HepG2 (cell line): ENCODE data around the gene ATRNL1. TPM values are rescaled to one million over a fixed set of nuclear protein-coding genes. Genes with fewer than 3 reads are reported as not detected.

Experiments
- ATAC-seq: fragments of 200-7000 bp; cut with Tn5 transposase; 3 replicates; pipeline ENCODE4 v1.9.1; 2020; ENCODE audit warnings: mild to moderate bottlenecking, moderate library complexity
- BruUV-seq: library from RNA; stranded (reverse); fragments of 400-500 nt; replicated peaks from 2 replicates; lab custom pipeline; 2021; lab: Mats Ljungman, UMichigan
- CTCF ChIA-PET: fragments of 300-600 bp; formaldehyde crosslinking; extraction: SDS; loops from one replicate; lab custom pipeline; 2021; ENCODE audit warnings: low total read pairs, inconsistent platforms, low intra/inter-chr PET ratio; lab: Yijun Ruan, JAX
- POLR2A ChIA-PET: fragments of 350-600 bp; sonication (Branson Sonifier 250); formaldehyde crosslinking; loops from one replicate; lab custom pipeline; 2020; ENCODE audit warnings: antibody characterized with exemption, inconsistent platforms; lab: Yijun Ruan, JAX
- DNase-seq: peaks from one replicate; pipeline ENCODE4 v3.0.0-alpha.2; 2015; ENCODE audit warnings: low spot score
- FAIRE-seq: peaks from 3 replicates; lab custom pipeline; 2011; peaks lifted over from hg19 to GRCh38; lab: Jason Lieb, UNC
- H2AFZ ChIP-seq: one replicate; pipeline ENCODE4 v1.6.1; 2011; ENCODE audit warnings: low read length, inconsistent platforms
- H3K27ac ChIP-seq: fragments of 300-600 bp; 3 replicates; pipeline ENCODE4 v1.8.0; 2011; ENCODE audit warnings: mixed run types, mild to moderate bottlenecking, mixed read lengths, low read length, inconsistent platforms; ENCODE audit not compliant: insufficient read depth; ENCODE audit errors: extremely low read length
- H3K27me3 ChIP-seq, 2 experiments: fragments of 200-600 bp in 1 of 2; 2 replicates in 1 of 2; 3 replicates in 1 of 2; pipeline versions ENCODE4 v1.6.0 to v1.8.0; 2011; ENCODE audit warnings: low read length in 2 of 2, mild to moderate bottlenecking in 2 of 2, moderate library complexity in 2 of 2, inconsistent platforms in 1 of 2; ENCODE audit not compliant: insufficient read depth in 2 of 2, control insufficient read depth in 1 of 2
- H3K36me3 ChIP-seq, 2 experiments: fragments of 200-600 bp in 1 of 2; replicated peaks in 1 of 2; 2 replicates in 1 of 2; 3 replicates in 1 of 2; pipeline versions ENCODE4 v1.5.1 to v1.8.0; 2011; ENCODE audit warnings: low read length in 2 of 2, inconsistent platforms in 1 of 2; ENCODE audit not compliant: insufficient read depth in 2 of 2, control insufficient read depth in 1 of 2
- H3K4me1 ChIP-seq: 2 replicates; pipeline ENCODE4 v1.5.1; 2012; ENCODE audit warnings: low read length, inconsistent platforms; ENCODE audit not compliant: insufficient read depth
- H3K4me2 ChIP-seq: 2 replicates; pipeline ENCODE4 v1.6.0; 2011; ENCODE audit warnings: low read depth, low read length, inconsistent platforms
- H3K4me3 ChIP-seq, 3 experiments: fragments of 200-600 bp in 1 of 3; sonication (generic), shearing (Covaris generic) in 1 of 3; replicated peaks in 1 of 3; 2 replicates each; pipeline ENCODE4 v1.5.1; 2011 to 2016; ENCODE audit warnings: low read length in 3 of 3, inconsistent platforms in 2 of 3, low read depth in 2 of 3, mild to moderate bottlenecking in 2 of 3, control low read depth in 1 of 3, mixed read lengths in 1 of 3; ENCODE audit not compliant: insufficient read depth in 1 of 3
- H3K79me2 ChIP-seq: one replicate; pipeline ENCODE4 v1.6.1; 2011; ENCODE audit warnings: low read length, inconsistent platforms; ENCODE audit not compliant: insufficient read depth
- H3K9ac ChIP-seq: 2 replicates; pipeline ENCODE4 v1.6.0; 2011; ENCODE audit warnings: mild to moderate bottlenecking, low read depth, low read length, inconsistent platforms; ENCODE audit not compliant: insufficient read depth
- H3K9me3 ChIP-seq: 2 replicates; pipeline ENCODE4 v1.5.1; 2012; ENCODE audit warnings: mild to moderate bottlenecking, low read length
- H4K20me1 ChIP-seq: 2 replicates; pipeline ENCODE4 v1.6.0; 2011; ENCODE audit warnings: inconsistent platforms, mild to moderate bottlenecking, low read length, moderate library complexity; ENCODE audit not compliant: insufficient read depth
- ETV5 ChIP-seq: IDR thresholded peaks from 2 replicates; pipeline ENCODE4 v1.6.1; 2018; ENCODE audit warnings: missing biosample characterization, missing genetic modification reagents, inconsistent platforms, borderline replicate concordance
- FOSL1 ChIP-seq: sonication (generic); formaldehyde crosslinking; IDR thresholded peaks from 2 replicates; pipeline ENCODE4 v1.9.0; 2021; ENCODE audit warnings: missing genetic modification reagents, borderline replicate concordance
- FOXP1 ChIP-seq, 2 experiments: fragments of 450-650 bp in 1 of 2; IDR thresholded peaks; 2 replicates each; pipeline ENCODE4 v1.6.1; 2017 to 2018; ENCODE audit warnings: antibody characterized with exemption in 1 of 2
- GPBP1L1 ChIP-seq: sonication (generic); formaldehyde crosslinking; IDR thresholded peaks from 2 replicates; pipeline ENCODE4 v1.5.0; 2020; ENCODE audit warnings: mild to moderate bottlenecking, missing genetic modification reagents
- HMGXB4 ChIP-seq, 2 experiments: sonication (generic) in 1 of 2; formaldehyde crosslinking in 1 of 2; IDR thresholded peaks; 2 replicates each; pipeline versions ENCODE4 v1.4.0 to v1.6.1; 2018 to 2020; ENCODE audit warnings: missing genetic modification reagents in 2 of 2, borderline replicate concordance in 1 of 2, low read depth in 1 of 2, mild to moderate bottlenecking in 1 of 2, missing biosample characterization in 1 of 2
- MIXL1 ChIP-seq: IDR thresholded peaks from 2 replicates; pipeline ENCODE4 v1.6.1; 2016
- NCOR1 ChIP-seq: fragments of 200-600 bp; sonication (generic); IDR thresholded peaks from 2 replicates; pipeline ENCODE4 v1.7.0; 2017; ENCODE audit warnings: antibody characterized with exemption, low read length, borderline replicate concordance
- SYNCRIP ChIP-seq: fragments of 200-400 bp; formaldehyde crosslinking; IDR thresholded peaks from 2 replicates; pipeline ENCODE4 v1.6.1; 2018; ENCODE audit warnings: mild to moderate bottlenecking, low read depth, low read length; ENCODE audit not compliant: insufficient read depth
- TFAP4 ChIP-seq: sonication (generic); IDR thresholded peaks from 2 replicates; pipeline ENCODE4 v1.6.1; 2016; ENCODE audit warnings: low read depth, borderline replicate concordance
- TGIF2 ChIP-seq: IDR thresholded peaks from 2 replicates; pipeline ENCODE4 v1.6.1; 2016; ENCODE audit warnings: control low read depth, missing compliant biosample characterization
- U2AF1 ChIP-seq: fragments of 200-400 bp; formaldehyde crosslinking; optimal IDR thresholded peaks from 2 replicates; pipeline ENCODE3; 2017; ENCODE audit warnings: mild to moderate bottlenecking, low read depth, low read length
- ZSCAN21 ChIP-seq: sonication (generic); formaldehyde crosslinking; IDR thresholded peaks from 2 replicates; pipeline ENCODE4 v1.8.0; 2022; ENCODE audit warnings: mild to moderate bottlenecking, missing genetic modification reagents, moderate library complexity, borderline replicate concordance
- in situ Hi-C: cut with HindIII; loops from 2 replicates; pipeline ENCODE4 v1.10.0; 2017; ENCODE audit warnings: low pct_unique_long_range_greater_than_20kb; ENCODE audit not compliant: extremely low pct_ligation_motif_present
- intact Hi-C: fragments of 100-400 bp; cut with micrococcal nuclease; formaldehyde crosslinking; loops from one replicate; pipeline ENCODE4 v1.10.0; 2022; ENCODE audit not compliant: unreplicated experiment
- polyA plus RNA-seq, 8 experiments: library from polyadenylated mRNA; depleted of rRNA in 3 of 8; stranded (reverse) in 7 of 8; unstranded in 1 of 8; fragments of >200 nt; fragmentation: Illumina TruSeq in 4 of 8; extraction: Trizol in 4 of 8; gene quantifications; 2 replicates each; pipeline versions ENCODE4 v1.2.1 to v1.2.3, GENCODE V29; 2011 to 2016; ENCODE audit warnings: low read depth in 4 of 8, missing spikeins in 1 of 8, mixed read lengths in 1 of 8; ENCODE audit not compliant: insufficient read depth in 1 of 8
- total RNA-seq, 5 experiments: library from RNA; depleted of rRNA; stranded (reverse); fragments of >200 nt; fragmentation: Illumina TruSeq; extraction: Trizol; gene quantifications; 2 replicates each; pipeline ENCODE4 v1.2.3, GENCODE V29; 2016; ENCODE audit warnings: low read depth in 1 of 5

ATRNL1 gene
- total and polyA plus RNA-seq, 2 of the 13 experiments (the other 11 are each of a cell fraction or from before 2014, with no cell fraction given), result 0.04 TPM; not detected in 1

GRCh38 chr10:115696747-115697146 lies 603.6 kb downstream of the ATRNL1 start (continued):
- TF ChIP-seq GPBP1L1 (CRISPR knock-in tag) (no peak), FOSL1 (no peak)

GRCh38 chr10:115706026-115706425 lies 612.9 kb downstream of the ATRNL1 start:
- ATAC-seq, result no peak
- TF ChIP-seq TGIF2 (CRISPR knock-in tag) (no peak), U2AF1 (no peak), NCOR1 (no peak), FOXP1 (IDR thresholded peaks at IDR 0.05) (no peak), FOXP1 (CRISPR knock-in tag; IDR thresholded peaks at IDR 0.05) (no peak), SYNCRIP (no peak), ZSCAN21 (CRISPR knock-in tag) (no peak), HMGXB4 (CRISPR knock-in tag; IDR thresholded peaks at IDR 0.05; ENCODE audit: borderline replicate concordance in 1 of 2, low read depth in 1 of 2) (no peak), TFAP4 (no peak), MIXL1 (no peak), ETV5 (CRISPR knock-in tag) (no peak)
- intact Hi-C loops, result loop anchor here (1.0 kb wide), 1 partner anchor 680 kb away; no protein-coding TSS in a partner anchor
- Histone ChIP-seq H3K4me1 (no peaks in the 10 kb centered on the region), H3K79me2 (no peaks in the 10 kb centered on the region), H4K20me1 (no peaks in the 10 kb centered on the region), H3K27ac (no peak overlapping the region), H3K36me3 (no peaks in the 10 kb centered on the region), H3K9me3 (no peaks in the 10 kb centered on the region), H3K9ac (no peak overlapping the region), H3K4me2 (no peak overlapping the region), H3K4me3 (no peak overlapping the region), H3K27me3 (no peaks in the 10 kb centered on the region), H2AFZ (no peak overlapping the region)
- in situ Hi-C loops, result loop anchor here (10.0 kb wide), 1 partner anchor 579 kb away; no protein-coding TSS in a partner anchor
- no peak for FAIRE-seq
- ChIA-PET CTCF (interaction anchor here (1.5 kb wide), 1 partner anchor 581 kb away, joined by 14 read pairs; no protein-coding TSS in a partner anchor), POLR2A (no interaction called here)
- no peak for DNase-seq
- no TSS peak for BruUV-seq
